ENCODE results near the gene TMEM201. TPM values are rescaled to one million over a fixed set of nuclear protein-coding genes. Genes with fewer than 3 reads are reported as not detected.
A peak's percentile ranks its signal among the peaks of the same experiment; 100 is the strongest.

Gene TMEM201
- polyA plus RNA-seq, 1 of the 3 experiments (the other 2 are of a cell fraction) = 8.2 TPM

GRCh38 chr1:9573723-9574122, 15.0 kb upstream of the TMEM201 start:
- H3K4me2 ChIP-seq = no peak overlapping the region
- no peak overlapping the region for H3K4me3 ChIP-seq (ENCODE audit: low read depth in 2 of 2, low read length in 1 of 2)
- no peaks in the 10 kb centered on the region for H4K20me1 ChIP-seq (ENCODE audit: insufficient read depth)
- no peaks in the 10 kb centered on the region for H3K4me1 ChIP-seq (ENCODE audit: control insufficient read depth in 1 of 2, insufficient read depth in 2 of 2, low read depth in 1 of 2, low read length in 1 of 2)
- CTCF ChIA-PET = interaction anchor here (0.6 to 4.5 kb wide), 17 partner anchors 10 to 338 kb away, joined by 3 to 32 read pairs (median 3); no protein-coding TSS in a partner anchor
- H3K27me3 ChIP-seq (ENCODE audit: insufficient read depth) = no peaks in the 10 kb centered on the region
- no peaks in the 10 kb centered on the region for H3K79me2 ChIP-seq (ENCODE audit: insufficient read depth)
- peak; percentile 46 for DNase-seq
- H3K36me3 ChIP-seq (replicated peaks in 1 of 2; ENCODE audit: control insufficient read depth in 1 of 2, insufficient read depth in 2 of 2, low read length in 1 of 2) = peaks cover 13 to 14% of the 10 kb centered on the region in 2 experiments
- POLR2A ChIA-PET = interaction anchor here (0.5 kb wide), 1 partner anchor 118 kb away, joined by 3 read pairs; no protein-coding TSS in a partner anchor
- no peak overlapping the region for H2AFZ ChIP-seq (ENCODE audit: low read depth)
- H3K9me2 ChIP-seq = no peaks in the 10 kb centered on the region
- peaks cover 3% of the 10 kb centered on the region for H3F3A ChIP-seq (replicated peaks; ENCODE audit: insufficient read depth)
- TF ChIP-seq POLR2AphosphoS5 (IDR thresholded peaks at IDR 0.05; ENCODE audit: low read depth, low read length) (no peak), FOXM1 (IDR thresholded peaks at IDR 0.05; ENCODE audit: low read depth) (no peak), RAD21 (IDR thresholded peaks at IDR 0.05; ENCODE audit: low read length) (peak; percentile 63), REST (IDR thresholded peaks at IDR 0.05; ENCODE audit: low read depth, low read length) (no peak), CTCF (IDR thresholded peaks at IDR 0.05) (peak; percentile 56), ELF1 (IDR thresholded peaks at IDR 0.05) (no peak)
- 79% methylated on average over 2 of the region's 2 CpGs for WGBS (ENCODE audit: low lambda C conversion rate)
- H3K9me3 ChIP-seq = no peaks in the 10 kb centered on the region
- H3K9ac ChIP-seq = no peak overlapping the region
- no peak overlapping the region for H3K27ac ChIP-seq (ENCODE audit: low read depth in 2 of 2, low read length in 1 of 2)

- Histone ChIP-seq H3K4me2 (no peak overlapping the region), H3K9me3 (no peaks in the 10 kb centered on the region), H3K9ac (no peak overlapping the region), H3K36me3 (replicated peaks in 1 of 2; ENCODE audit: control insufficient read depth in 1 of 2, insufficient read depth in 2 of 2, low read length in 1 of 2) (peaks cover 13 to 22% of the 10 kb centered on the region in 2 experiments), H3K9me2 (no peaks in the 10 kb centered on the region), H4K20me1 (ENCODE audit: insufficient read depth) (no peaks in the 10 kb centered on the region), H3K4me3 (ENCODE audit: low read depth in 2 of 2, low read length in 1 of 2) (no peak overlapping the region), H3K4me1 (ENCODE audit: control insufficient read depth in 1 of 2, insufficient read depth in 2 of 2, low read depth in 1 of 2, low read length in 1 of 2) (no peaks in the 10 kb centered on the region), H3K27me3 (ENCODE audit: insufficient read depth) (no peaks in the 10 kb centered on the region), H2AFZ (ENCODE audit: low read depth) (no peak overlapping the region), H3K27ac (ENCODE audit: low read depth in 2 of 2, low read length in 1 of 2) (no peak overlapping the region), H3F3A (replicated peaks; ENCODE audit: insufficient read depth) (peaks cover 3% of the 10 kb centered on the region), H3K79me2 (ENCODE audit: insufficient read depth) (no peaks in the 10 kb centered on the region)
- DNase-seq = no peak
- 98% methylated on average over 6 of the region's 6 CpGs for WGBS (ENCODE audit: low lambda C conversion rate)
- TF ChIP-seq TCF12 (IDR thresholded peaks at IDR 0.05) = no peak
- TF ChIP-seq POLR2AphosphoS5 (IDR thresholded peaks at IDR 0.05; ENCODE audit: low read depth, low read length) = no peak
- no peak for TF ChIP-seq ZBTB33 (IDR thresholded peaks at IDR 0.05; ENCODE audit: borderline replicate concordance, low read depth)
- TF ChIP-seq EP300 (IDR thresholded peaks at IDR 0.05; ENCODE audit: borderline replicate concordance in 1 of 2, low read depth in 1 of 2, low read length in 1 of 2) = no peak
- TF ChIP-seq MXI1 (IDR thresholded peaks at IDR 0.05; ENCODE audit: low read depth, low read length) = no peak
- TF ChIP-seq NFIC (IDR thresholded peaks at IDR 0.05; ENCODE audit: borderline replicate concordance) = no peak
- TF ChIP-seq USF1 (IDR thresholded peaks at IDR 0.05; ENCODE audit: borderline replicate concordance, low read depth) = no peak
- no peak for TF ChIP-seq ELF1 (IDR thresholded peaks at IDR 0.05)
- POLR2A ChIA-PET = interaction anchor here (0.6 kb wide), 1 partner anchor 13 kb away, joined by 3 read pairs; the partner anchor contains the start of gene TMEM201
- CTCF ChIA-PET = interaction anchor here (1.1 to 4.5 kb wide), 3 partner anchors 80 to 84 kb away, joined by 4 to 32 read pairs (median 4); no protein-coding TSS in a partner anchor
Measured at GRCh38 chr1:9575486-9575885, 13.2 kb upstream of the TMEM201 start.

Data from SK-N-SH (cell line).